ENCODE measurements around the gene LY6G6D.
"Not testable (repeated sequence)": the region's sequence is repeated elsewhere in the genome, so short reads cannot be mapped to it uniquely, and the experiment has no call there.

DNA sequence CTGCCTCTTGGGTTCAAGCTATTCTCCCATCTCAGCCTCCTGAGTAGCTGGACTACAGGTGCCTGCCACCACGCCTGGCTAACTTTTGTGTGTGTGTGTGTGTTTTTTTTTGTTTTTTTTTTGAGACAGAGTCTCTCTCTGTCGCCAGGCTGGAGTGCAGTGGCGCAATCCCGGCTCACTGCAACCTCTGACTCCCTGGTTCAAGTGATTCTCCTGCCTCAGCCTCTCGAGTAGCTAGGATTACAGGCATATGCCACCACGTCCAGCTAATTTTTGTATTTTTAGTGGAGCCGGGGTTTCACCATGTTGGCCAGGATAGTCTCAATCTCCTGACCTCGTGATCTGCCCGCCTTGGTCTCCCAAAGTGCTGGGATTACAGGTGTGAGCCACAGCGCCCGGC lies 6.0 kb upstream of the LY6G6D start:
- TF ChIP-seq, protein P1, sequence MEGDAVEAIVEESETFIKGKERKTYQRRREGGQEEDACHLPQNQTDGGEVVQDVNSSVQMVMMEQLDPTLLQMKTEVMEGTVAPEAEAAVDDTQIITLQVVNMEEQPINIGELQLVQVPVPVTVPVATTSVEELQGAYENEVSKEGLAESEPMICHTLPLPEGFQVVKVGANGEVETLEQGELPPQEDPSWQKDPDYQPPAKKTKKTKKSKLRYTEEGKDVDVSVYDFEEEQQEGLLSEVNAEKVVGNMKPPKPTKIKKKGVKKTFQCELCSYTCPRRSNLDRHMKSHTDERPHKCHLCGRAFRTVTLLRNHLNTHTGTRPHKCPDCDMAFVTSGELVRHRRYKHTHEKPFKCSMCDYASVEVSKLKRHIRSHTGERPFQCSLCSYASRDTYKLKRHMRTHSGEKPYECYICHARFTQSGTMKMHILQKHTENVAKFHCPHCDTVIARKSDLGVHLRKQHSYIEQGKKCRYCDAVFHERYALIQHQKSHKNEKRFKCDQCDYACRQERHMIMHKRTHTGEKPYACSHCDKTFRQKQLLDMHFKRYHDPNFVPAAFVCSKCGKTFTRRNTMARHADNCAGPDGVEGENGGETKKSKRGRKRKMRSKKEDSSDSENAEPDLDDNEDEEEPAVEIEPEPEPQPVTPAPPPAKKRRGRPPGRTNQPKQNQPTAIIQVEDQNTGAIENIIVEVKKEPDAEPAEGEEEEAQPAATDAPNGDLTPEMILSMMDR (IDR thresholded peaks at IDR 0.05; ENCODE audit: low read depth, low read length): not testable (repeated sequence)
- TF ChIP-seq EZH2phosphoT487 (IDR thresholded peaks at IDR 0.05; ENCODE audit: low read depth): not testable (repeated sequence)

Measured in OCI-LY3 (cell line).